DOHH2 (cell line): ENCODE data around the gene GAMT.

ENCODE experiments used
- H3F3A ChIP-seq: fragments of 200-600 bp; sonication (generic), shearing (Covaris generic); 2 replicates; pipeline ENCODE4 v1.6.0; 2016; ENCODE audit warnings: antibody characterized with exemption, mild to moderate bottlenecking; ENCODE audit not compliant: control insufficient read depth, insufficient read depth
- H3K27ac ChIP-seq: fragments of 200-600 bp; sonication (generic); 2 replicates; pipeline ENCODE4 v1.5.1; 2014; ENCODE audit warnings: low read depth, mild to moderate bottlenecking, low read length, moderate library complexity
- H3K27me3 ChIP-seq: fragments of 200-600 bp; sonication (generic); 2 replicates; pipeline ENCODE4 v1.6.1; 2014; ENCODE audit warnings: mild to moderate bottlenecking, low read length, mixed read lengths; ENCODE audit not compliant: control insufficient read depth
- H3K36me3 ChIP-seq: fragments of 200-600 bp; sonication (generic); 2 replicates; pipeline ENCODE4 v1.6.1; 2014; ENCODE audit warnings: mild to moderate bottlenecking, low read length, moderate library complexity, mixed read lengths; ENCODE audit not compliant: control insufficient read depth
- H3K4me1 ChIP-seq: fragments of 200-600 bp; sonication (generic); 2 replicates; pipeline ENCODE4 v1.6.1; 2014; ENCODE audit warnings: mild to moderate bottlenecking, low read length, mixed read lengths; ENCODE audit not compliant: control insufficient read depth
- H3K4me2 ChIP-seq: fragments of 200-600 bp; sonication (generic); 2 replicates; pipeline ENCODE4 v1.6.0; 2014; ENCODE audit warnings: mild to moderate bottlenecking, low read length, moderate library complexity
- H3K4me3 ChIP-seq: fragments of 200-600 bp; sonication (generic); 2 replicates; pipeline ENCODE4 v1.5.1; 2014; ENCODE audit warnings: mild to moderate bottlenecking, low read length, mixed read lengths
- H3K79me2 ChIP-seq: fragments of 200-600 bp; sonication (generic); 2 replicates; pipeline ENCODE4 v1.6.1; 2014; ENCODE audit warnings: mild to moderate bottlenecking, low read length, mixed read lengths; ENCODE audit not compliant: control insufficient read depth
- H3K9me2 ChIP-seq: fragments of 200-600 bp; sonication (generic); replicated peaks from 2 replicates; pipeline ENCODE4 v1.6.1; 2014; ENCODE audit warnings: mild to moderate bottlenecking, low read length, mixed read lengths; ENCODE audit not compliant: control insufficient read depth
- H3K9me3 ChIP-seq: fragments of 200-600 bp; sonication (generic); 2 replicates; pipeline ENCODE4 v1.6.1; 2014; ENCODE audit warnings: antibody characterized with exemption, low read length, mixed read lengths; ENCODE audit not compliant: control insufficient read depth, insufficient read depth
- H4K20me1 ChIP-seq: fragments of 200-600 bp; sonication (generic); 2 replicates; pipeline ENCODE4 v1.6.0; 2014; ENCODE audit warnings: low read depth, mild to moderate bottlenecking, antibody characterized with exemption, low read length, moderate library complexity; ENCODE audit not compliant: control insufficient read depth, insufficient read depth
- CTCF ChIP-seq: fragments of 200-600 bp; sonication (generic); IDR thresholded peaks from one replicate; pipeline ENCODE4 v1.5.1; 2014; ENCODE audit warnings: antibody characterized with exemption, mild to moderate bottlenecking, low read depth, low read length; ENCODE audit not compliant: poor library complexity, severe bottlenecking
- EZH2phosphoT487 ChIP-seq: fragments of 200-600 bp; sonication (generic); IDR thresholded peaks from 2 replicates; pipeline ENCODE4 v1.6.1; 2017; ENCODE audit warnings: borderline replicate concordance, mild to moderate bottlenecking, antibody characterized with exemption, low read length, moderate library complexity, mixed read lengths

The GAMT gene

GRCh38 chr19:1379961-1380489 lies 21.3 kb downstream of the GAMT start:
- Histone ChIP-seq H3K79me2 (peaks cover 13% of the 10 kb centered on the region), H3K27ac (no peak overlapping the region), H3F3A (peaks cover 3% of the 10 kb centered on the region; the same call in 1 of the 2 replicates), H3K4me2 (no peak overlapping the region), H3K27me3 (no peaks in the 10 kb centered on the region), H3K9me2 (no peaks in the 10 kb centered on the region), H3K9me3 (no peaks in the 10 kb centered on the region), H3K4me3 (no peak overlapping the region), H4K20me1 (no peaks in the 10 kb centered on the region), H3K4me1 (peaks cover 13% of the 10 kb centered on the region), H3K36me3 (peaks cover 10% of the 10 kb centered on the region)
- TF ChIP-seq EZH2phosphoT487 (no peak), CTCF (no peak)

- no peaks in the 10 kb centered on the region for H3K9me3 ChIP-seq
- H3K9me2 ChIP-seq, result no peaks in the 10 kb centered on the region
- H3K27me3 ChIP-seq, result no peaks in the 10 kb centered on the region
- no peaks in the 10 kb centered on the region for H4K20me1 ChIP-seq
- H3F3A ChIP-seq, result peaks cover 1% of the 10 kb centered on the region; the same call in 1 of the 2 replicates
- H3K27ac ChIP-seq, result no peak overlapping the region
- H3K4me2 ChIP-seq, result no peak overlapping the region
- H3K4me1 ChIP-seq, result peaks cover 6% of the 10 kb centered on the region
- H3K4me3 ChIP-seq, result no peak overlapping the region
- TF ChIP-seq CTCF, result no peak
- no peak for TF ChIP-seq EZH2phosphoT487
- H3K36me3 ChIP-seq, result peaks cover 9% of the 10 kb centered on the region
- peaks cover 6% of the 10 kb centered on the region for H3K79me2 ChIP-seq
Observed at GRCh38 chr19:1379126-1379905, 22.0 kb downstream of the GAMT start.

- no peak overlapping the region for H3K4me3 ChIP-seq
- H3K4me1 ChIP-seq, result peaks cover 6% of the 10 kb centered on the region
Observed at GRCh38 chr19:1377965-1378785, 23.2 kb downstream of the GAMT start.

More at GRCh38 chr19:1377965-1378785, 23.2 kb downstream of the GAMT start:
- H3K27me3 ChIP-seq, result no peaks in the 10 kb centered on the region
- H3K36me3 ChIP-seq, result peaks cover 14% of the 10 kb centered on the region
- no peaks in the 10 kb centered on the region for H4K20me1 ChIP-seq
- H3K9me2 ChIP-seq, result no peaks in the 10 kb centered on the region
- no peak overlapping the region for H3K4me2 ChIP-seq
- no peaks in the 10 kb centered on the region for H3F3A ChIP-seq
- H3K27ac ChIP-seq, result no peak overlapping the region
- H3K79me2 ChIP-seq, result no peaks in the 10 kb centered on the region
- H3K9me3 ChIP-seq, result no peaks in the 10 kb centered on the region
- TF ChIP-seq EZH2phosphoT487, result no peak
- no peak for TF ChIP-seq CTCF
